Measurements from ENCODE around the gene KIF20A. TPM values are rescaled to one million over a fixed set of nuclear protein-coding genes. Genes with fewer than 3 reads are reported as not detected.
"Not testable (repeated sequence)": the region's sequence is repeated elsewhere in the genome, so short reads cannot be mapped to it uniquely, and the experiment has no call there.

Gene KIF20A
- total RNA-seq, 2 experiments from 2014 or later: 50.7 to 51.4 TPM

GRCh38 chr5:138192826-138193225, 13.9 kb downstream of the KIF20A start:
- H3K4me3 Mint-ChIP-seq: no peak overlapping the region
- no peaks in the 10 kb centered on the region for H3K4me1 Mint-ChIP-seq (ENCODE audit: low read depth)
- no peak for DNase-seq
- peaks cover 41% of the 10 kb centered on the region for H3K36me3 Mint-ChIP-seq (ENCODE audit: low read depth)
- no peak for TF ChIP-seq CTCF (IDR thresholded peaks at IDR 0.05)
- H3K9me3 Mint-ChIP-seq: no peaks in the 10 kb centered on the region
- POLR2A ChIA-PET: interaction anchor here (1.5 kb wide), 1 partner anchor 20 kb away, joined by 3 read pairs; the partner anchor contains the start of gene CDC23
- CTCF ChIA-PET: no interaction called here
- no peak overlapping the region for H3K27ac Mint-ChIP-seq
- no peak for ATAC-seq
- H3K27me3 Mint-ChIP-seq: no peaks in the 10 kb centered on the region
- intact Hi-C loops (cut with micrococcal nuclease): no loop called here

GRCh38 chr5:138193859-138194258, 14.9 kb downstream of the KIF20A start:
- H3K27me3 Mint-ChIP-seq; ATAC-seq; H3K27ac Mint-ChIP-seq; intact Hi-C loops (cut with micrococcal nuclease); DNase-seq; H3K4me3 Mint-ChIP-seq; H3K4me1 Mint-ChIP-seq (ENCODE audit: low read depth); H3K9me3 Mint-ChIP-seq: not testable (repeated sequence)
- H3K36me3 Mint-ChIP-seq (ENCODE audit: low read depth): peaks cover 31% of the 10 kb centered on the region
- ChIA-PET CTCF (interaction anchor here (0.6 kb wide), 1 partner anchor 320 kb away, joined by 4 read pairs; no protein-coding TSS in a partner anchor), POLR2A (interaction anchor here (0.7 to 1.5 kb wide), 2 partner anchors 9 to 19 kb away, joined by 3 read pairs; partner anchors contain the start of gene CDC23)

GRCh38 chr5:138210985-138211384, 32.1 kb downstream of the KIF20A start:
- POLR2A ChIA-PET: interaction anchor here (1.1 kb wide), 1 partner anchor 13 kb away, joined by 3 read pairs; no protein-coding TSS in a partner anchor
- CTCF ChIA-PET: interaction anchor here (4.4 kb wide), 1 partner anchor 142 kb away, joined by 36 read pairs; the partner anchor contains the start of gene KDM3B
- H3K4me1 Mint-ChIP-seq (ENCODE audit: low read depth): peaks cover 20% of the 10 kb centered on the region
- TF ChIP-seq CTCF (IDR thresholded peaks at IDR 0.05): no peak
- DNase-seq (no peak), ATAC-seq (no peak)
- H3K27ac Mint-ChIP-seq: no peak overlapping the region
- H3K9me3 Mint-ChIP-seq: no peaks in the 10 kb centered on the region
- no peaks in the 10 kb centered on the region for H3K27me3 Mint-ChIP-seq
- peak overlapping the region; percentile 59 for H3K4me3 Mint-ChIP-seq
- H3K36me3 Mint-ChIP-seq (ENCODE audit: low read depth): peaks cover 16% of the 10 kb centered on the region
- intact Hi-C loops (cut with micrococcal nuclease): loop anchor here (10.0 kb wide), 1 partner anchor 124 kb away; the partner anchor contains the start of genes CDC25C and FAM53C

GRCh38 chr5:138212828-138213160, 33.9 kb downstream of the KIF20A start:
- Mint-ChIP-seq H3K9me3 (no peaks in the 10 kb centered on the region), H3K4me1 (ENCODE audit: low read depth) (peaks cover 20% of the 10 kb centered on the region), H3K27me3 (no peaks in the 10 kb centered on the region), H3K4me3 (peak overlapping the region; percentile 94), H3K36me3 (ENCODE audit: low read depth) (peaks cover 15% of the 10 kb centered on the region), H3K27ac (peak overlapping the region; percentile 98)
- ATAC-seq (peak; percentile 29), DNase-seq (no peak)
- no peak for TF ChIP-seq CTCF (IDR thresholded peaks at IDR 0.05)
- ChIA-PET POLR2A (interaction anchor here (0.8 to 1.5 kb wide), 10 partner anchors 12 to 140 kb away, joined by 3 to 5 read pairs (median 3); no protein-coding TSS in a partner anchor), CTCF (interaction anchor here (1.0 to 4.4 kb wide), 5 partner anchors 9 to 291 kb away, joined by 3 to 36 read pairs (median 5); partner anchors contain the start of genes CDC25C and KDM3B)
- intact Hi-C loops (cut with micrococcal nuclease): loop anchor here (10.0 kb wide), 1 partner anchor 122 kb away; the partner anchor contains the start of genes CDC25C and FAM53C

- TF ChIP-seq CTCF (IDR thresholded peaks at IDR 0.05): no peak
- Mint-ChIP-seq H3K27ac (peak within 1 kb of the TSS; percentile 98), H3K27me3 (no peaks in the 10 kb centered on the region), H3K9me3 (no peaks in the 10 kb centered on the region), H3K4me1 (ENCODE audit: low read depth) (peaks cover 16% of the 10 kb centered on the region), H3K36me3 (ENCODE audit: low read depth) (peaks cover 10% of the 10 kb centered on the region), H3K4me3 (peak within 1 kb of the TSS; percentile 94)
- CTCF ChIA-PET: interaction anchor here (1.0 to 4.4 kb wide), 6 partner anchors 9 to 290 kb away, joined by 3 to 36 read pairs (median 4); partner anchors contain the start of genes CDC25C and KDM3B
- intact Hi-C loops (cut with micrococcal nuclease): loop anchor here (10.0 kb wide), 1 partner anchor 121 kb away; the partner anchor contains the start of genes CDC25C and FAM53C
- ATAC-seq: peak; percentile 97
- POLR2A ChIA-PET: interaction anchor here (0.8 to 1.5 kb wide), 9 partner anchors 12 to 140 kb away, joined by 3 to 5 read pairs (median 3); no protein-coding TSS in a partner anchor
- DNase-seq: peak; percentile 95
Measured at GRCh38 chr5:138213161-138214029, 34.5 kb downstream of the KIF20A start, which contains the start of gene CDC23. CDC23 (minus strand) TSS chr5:138213323; CDS start chr5:138213312, 11 bp downstream.

Data from activated CD8-positive, alpha-beta T cell treated with anti-CD3 and anti-CD28 coated beads for 36 hours (primary cell).